Mammary epithelial cell (primary cell): ENCODE measurements around the gene EEF1AKMT3.

Experiments used
- CTCF ChIP-seq, 2 donors: IDR thresholded peaks in 1 of 2; conservative IDR thresholded peaks in 1 of 2; 2 replicates each; pipeline ENCODE4 v1.5.1; 2011 to 2012; ENCODE audit warnings: inconsistent platforms in 2 of 2, low read length in 2 of 2, mild to moderate bottlenecking in 2 of 2, control low read depth in 1 of 2, low read depth in 1 of 2; ENCODE audit not compliant: insufficient read depth in 1 of 2; ENCODE audit errors: extremely low read depth in 1 of 2
- EZH2 ChIP-seq: IDR thresholded peaks from 2 replicates; pipeline ENCODE4 v1.6.1; 2012; ENCODE audit warnings: low read length, inconsistent platforms, borderline replicate concordance

- TF ChIP-seq CTCF (conservative IDR thresholded peaks at IDR 0.05 in 1 of 2, IDR thresholded peaks at IDR 0.05 in 1 of 2; ENCODE audit: extremely low read depth in 1 of 2, insufficient read depth in 1 of 2, low read depth in 1 of 2, low read length in 2 of 2) (no peak), EZH2 (no peak)
Measured at GRCh38 chr12:57734591-57734990, 37.8 kb upstream of the EEF1AKMT3 start.
